Heart left ventricle (tissue), 13 donors: Measurements from ENCODE around the gene FMC1.

Experiments
- POLR2A ChIP-seq, 2 donors: fragments of 450-650 bp; IDR thresholded peaks; one replicate each; pipeline ENCODE4 v1.6.1; 2017; ENCODE audit warnings: antibody characterized with exemption in 2 of 2, mild to moderate bottlenecking in 2 of 2, moderate library complexity in 2 of 2
- TF ChIP-seq, protein P1 (sequence below), 12 donors: fragments of 200-600 bp; sonication (generic) in 4 of 12; IDR thresholded peaks; one replicate each; pipeline versions ENCODE4 v1.5.0 to v1.8.0; 2018 to 2022; ENCODE audit warnings: antibody characterized with exemption in 12 of 12, mild to moderate bottlenecking in 5 of 12
- donor health status: ischemic (EF 13 %, LVEDD 7.1; RV severe dilation, severe dysfunction).
- donor health status: DM: no; HTN: yes; CAD: no.
- donor health status: DM: no; HTN: no; CAD: no.
- donor health status: ischemic (EF 25% LVEDD 6.9; RV normal size, moderate dysfunction).
- donor health status: ischemic (EF 25% LVEDD 5.7; RV mildly dilated, moderate dysfunction).
- donor health status: ischemic (EF 35%, LVEDD 5.7; RV mildly dilated, moderate dysfunction).
- donor health status: nonischemic (EF 11% LVEDD 7.7; RV severe dilation, severe dysfunction).
- donor health status: DM: yes; HTN: yes; CAD: no.
- donor health status: PGD.
- donor health status: ischemic (EF 29% LVEDD 5.4; RV normal size, mild dysfunction).
- donor health status: nonischemic (EF 23%, LVEDD 6.1; RV moderate dilation, normal function).

- TF ChIP-seq, protein P1, sequence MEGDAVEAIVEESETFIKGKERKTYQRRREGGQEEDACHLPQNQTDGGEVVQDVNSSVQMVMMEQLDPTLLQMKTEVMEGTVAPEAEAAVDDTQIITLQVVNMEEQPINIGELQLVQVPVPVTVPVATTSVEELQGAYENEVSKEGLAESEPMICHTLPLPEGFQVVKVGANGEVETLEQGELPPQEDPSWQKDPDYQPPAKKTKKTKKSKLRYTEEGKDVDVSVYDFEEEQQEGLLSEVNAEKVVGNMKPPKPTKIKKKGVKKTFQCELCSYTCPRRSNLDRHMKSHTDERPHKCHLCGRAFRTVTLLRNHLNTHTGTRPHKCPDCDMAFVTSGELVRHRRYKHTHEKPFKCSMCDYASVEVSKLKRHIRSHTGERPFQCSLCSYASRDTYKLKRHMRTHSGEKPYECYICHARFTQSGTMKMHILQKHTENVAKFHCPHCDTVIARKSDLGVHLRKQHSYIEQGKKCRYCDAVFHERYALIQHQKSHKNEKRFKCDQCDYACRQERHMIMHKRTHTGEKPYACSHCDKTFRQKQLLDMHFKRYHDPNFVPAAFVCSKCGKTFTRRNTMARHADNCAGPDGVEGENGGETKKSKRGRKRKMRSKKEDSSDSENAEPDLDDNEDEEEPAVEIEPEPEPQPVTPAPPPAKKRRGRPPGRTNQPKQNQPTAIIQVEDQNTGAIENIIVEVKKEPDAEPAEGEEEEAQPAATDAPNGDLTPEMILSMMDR (IDR thresholded peaks at IDR 0.05): no peak
- TF ChIP-seq POLR2A (IDR thresholded peaks at IDR 0.05): no peak
Observed at GRCh38 chr7:139292821-139293220, 48.3 kb upstream of the FMC1 start.
